OCI-M2 (cell line): ENCODE results near the gene PXDN.

Source experiments
- DNase-seq: peaks from one replicate; lab custom pipeline; 2025; ENCODE audit not compliant: unreplicated experiment; lab: John Stamatoyannopoulos, UW

The PXDN gene

DNA sequence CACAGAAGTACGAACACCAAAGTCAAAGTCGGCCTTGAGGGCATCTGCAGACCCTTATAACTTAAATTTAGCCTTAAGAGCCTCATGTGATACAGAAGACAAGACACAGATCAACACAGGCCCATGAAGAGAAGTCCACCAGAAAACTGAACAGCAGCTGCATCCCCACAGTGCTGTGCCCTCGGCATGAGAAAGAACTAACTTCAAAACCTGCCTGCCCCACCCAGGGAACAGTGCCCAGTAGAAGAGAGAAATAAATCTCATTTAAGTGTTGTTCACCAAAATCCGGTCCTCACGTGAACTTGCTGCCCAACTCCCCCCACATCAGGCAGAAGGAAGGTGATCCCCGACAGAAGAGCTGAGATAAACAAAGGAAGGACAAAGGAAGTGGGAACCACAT is 73.7 kb downstream of the PXDN start:
- no peak for DNase-seq

DNA sequence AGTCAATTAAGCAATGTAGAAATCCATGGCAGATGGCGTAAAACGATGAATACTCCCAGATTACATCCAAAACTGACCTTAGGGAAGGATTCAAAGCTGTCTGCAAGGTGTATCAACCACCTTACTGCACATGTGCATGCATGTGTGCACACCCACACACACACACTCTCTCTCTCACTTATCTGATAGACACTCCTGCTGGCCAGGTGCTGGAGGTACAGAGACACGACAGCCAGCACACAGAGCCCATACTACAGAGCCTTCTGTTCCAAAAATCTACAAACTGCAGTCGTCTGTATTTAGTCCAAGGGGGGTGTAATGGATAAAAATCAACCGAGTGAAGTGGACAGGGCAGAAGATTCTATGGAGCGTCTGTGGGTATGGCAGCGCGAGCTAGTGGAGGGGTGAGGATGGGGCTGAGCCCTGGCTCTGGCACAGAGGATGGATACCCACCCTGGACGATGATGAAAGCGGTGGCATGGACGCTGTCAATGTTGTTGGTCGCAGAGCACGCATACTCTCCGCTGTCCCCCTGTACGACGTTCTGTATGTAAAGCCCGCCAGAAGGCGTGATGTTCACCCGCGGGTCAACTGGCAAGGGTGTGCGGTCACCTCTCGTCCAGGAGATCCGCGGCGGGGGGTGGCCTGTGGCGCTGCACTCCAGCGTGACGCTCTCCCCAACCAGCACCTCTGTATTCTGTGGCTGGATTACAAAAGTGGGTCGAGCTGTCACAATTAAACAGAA is 78.4 kb downstream of the PXDN start:
- no peak for DNase-seq

DNA sequence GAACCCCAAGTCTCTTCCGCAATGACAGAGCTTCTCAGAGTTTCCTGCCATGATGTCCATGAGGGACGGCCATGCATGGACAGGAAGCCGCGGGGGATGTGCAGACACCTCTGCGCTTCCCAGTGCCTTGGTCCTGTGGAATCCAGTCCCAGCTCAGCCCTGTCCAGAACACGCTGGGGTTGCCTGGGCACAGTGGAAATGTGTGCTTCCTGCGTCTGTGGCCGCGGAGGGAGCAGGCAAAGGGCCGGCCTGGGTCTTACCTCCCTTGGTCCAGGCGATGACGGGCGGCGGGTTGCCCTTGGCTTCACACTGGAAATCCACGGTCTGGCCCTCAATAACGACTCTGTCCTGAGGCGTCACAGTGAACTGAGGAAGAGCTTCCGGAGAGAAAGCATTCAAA is 79.6 kb downstream of the PXDN start:
- no peak for DNase-seq

DNA sequence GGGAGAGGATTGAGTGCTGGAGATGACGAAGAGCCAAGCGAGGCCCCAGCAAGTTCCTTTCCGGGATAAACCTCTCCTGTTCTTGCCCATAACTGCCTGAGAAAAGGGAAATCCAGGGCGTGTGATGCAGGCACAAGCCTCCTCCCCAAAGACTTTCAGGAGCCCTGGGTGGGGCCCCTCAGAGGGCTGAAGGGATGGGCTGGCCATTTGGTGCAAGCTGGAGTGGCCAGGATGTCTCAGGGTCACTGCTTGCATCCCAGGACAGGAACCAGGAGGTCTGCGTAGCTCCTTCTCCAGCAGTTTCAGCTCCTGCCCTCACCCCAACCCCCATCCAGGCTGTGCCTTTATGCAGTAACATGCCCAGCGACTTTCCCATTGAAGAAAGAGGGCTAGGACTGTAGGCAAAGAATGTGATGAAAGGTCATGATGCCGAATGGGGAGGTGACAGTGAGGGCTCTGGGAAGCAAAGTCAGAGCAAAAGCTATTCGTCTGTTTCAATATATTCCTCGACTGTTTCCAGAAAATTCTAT is 80.2 kb downstream of the PXDN start:
- DNase-seq = no peak

DNA sequence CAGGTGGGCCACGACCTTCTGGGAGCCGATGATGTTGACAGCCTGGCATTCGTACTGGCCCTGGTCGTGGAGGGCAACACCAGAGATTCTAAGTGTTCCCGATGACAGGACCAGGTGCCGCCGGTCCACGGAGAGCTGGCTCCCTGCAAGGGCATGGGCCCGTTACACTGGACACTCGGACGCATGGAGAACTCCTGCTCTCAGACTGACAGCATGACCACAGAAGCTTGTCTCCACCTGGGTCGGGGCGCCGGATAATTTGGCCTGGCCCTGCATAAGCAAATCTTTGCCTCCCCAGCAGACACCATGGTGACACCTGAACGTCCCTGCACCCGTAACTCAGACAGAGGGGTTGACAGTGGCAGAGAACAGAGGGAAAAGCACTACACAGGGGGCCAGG is 80.7 kb downstream of the PXDN start:
- DNase-seq = no peak

DNA sequence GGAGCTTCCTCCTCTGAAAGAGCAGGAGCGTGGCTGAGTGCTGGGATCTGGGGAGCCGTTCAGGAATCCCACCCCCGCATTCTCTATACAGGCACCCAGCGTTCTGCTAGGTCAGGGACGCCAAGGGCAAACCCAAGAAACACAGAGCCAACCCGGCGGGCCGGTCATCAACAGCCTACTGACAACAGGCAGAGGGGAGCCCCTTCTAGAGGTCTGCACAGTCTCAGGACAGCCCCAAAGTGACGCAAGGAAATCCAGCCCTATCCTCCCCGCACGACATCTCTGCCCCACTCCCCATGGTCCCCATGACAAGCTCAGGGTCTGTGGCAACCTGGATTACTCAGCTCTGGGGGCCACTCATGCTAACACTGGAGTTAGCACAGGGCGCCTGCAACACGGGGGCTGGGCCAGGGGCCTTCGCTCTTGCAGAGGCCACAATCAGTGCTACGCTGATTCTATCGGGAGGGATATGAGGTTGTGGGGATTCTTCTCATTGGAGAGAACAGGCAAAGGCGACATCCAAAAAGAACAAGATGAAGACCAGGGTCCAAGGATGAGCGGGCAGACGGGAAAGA is 81.6 kb downstream of the PXDN start:
- DNase-seq = no peak

DNA sequence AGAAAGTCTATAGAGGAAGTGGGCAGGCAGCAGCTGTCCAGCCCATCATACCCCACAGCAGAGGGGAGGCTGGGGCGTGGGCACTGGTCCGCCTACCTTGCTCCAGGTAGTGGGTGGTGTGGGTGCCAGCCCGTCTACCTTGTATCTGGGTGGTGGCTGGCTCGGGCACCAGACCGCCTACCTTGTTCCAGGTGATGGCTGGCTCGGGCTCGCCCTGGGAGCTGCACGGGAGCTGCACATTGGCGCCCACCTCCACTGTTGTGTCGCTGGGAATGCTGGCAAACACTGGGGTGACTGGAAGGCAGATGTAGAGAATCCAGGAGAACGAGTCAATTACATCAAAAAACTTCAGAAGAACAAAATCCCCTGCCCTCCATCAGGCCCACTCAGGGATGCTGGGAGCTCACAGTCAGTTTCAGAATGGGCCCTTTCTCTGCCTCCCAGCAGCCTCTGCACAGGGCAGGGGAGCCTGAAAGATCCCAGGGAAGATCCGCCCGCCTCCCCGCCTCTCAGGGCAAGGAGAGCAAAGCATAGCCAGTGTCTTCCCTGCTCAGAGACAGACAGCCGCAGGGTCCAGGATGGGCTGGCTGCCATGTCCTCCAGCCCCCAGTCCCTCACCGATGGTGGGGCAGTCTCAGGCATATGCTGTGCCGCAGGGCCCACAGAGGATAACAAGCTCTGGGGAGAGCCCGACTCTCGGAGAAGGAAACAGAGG is 82.3 kb downstream of the PXDN start:
- DNase-seq = no peak

DNA sequence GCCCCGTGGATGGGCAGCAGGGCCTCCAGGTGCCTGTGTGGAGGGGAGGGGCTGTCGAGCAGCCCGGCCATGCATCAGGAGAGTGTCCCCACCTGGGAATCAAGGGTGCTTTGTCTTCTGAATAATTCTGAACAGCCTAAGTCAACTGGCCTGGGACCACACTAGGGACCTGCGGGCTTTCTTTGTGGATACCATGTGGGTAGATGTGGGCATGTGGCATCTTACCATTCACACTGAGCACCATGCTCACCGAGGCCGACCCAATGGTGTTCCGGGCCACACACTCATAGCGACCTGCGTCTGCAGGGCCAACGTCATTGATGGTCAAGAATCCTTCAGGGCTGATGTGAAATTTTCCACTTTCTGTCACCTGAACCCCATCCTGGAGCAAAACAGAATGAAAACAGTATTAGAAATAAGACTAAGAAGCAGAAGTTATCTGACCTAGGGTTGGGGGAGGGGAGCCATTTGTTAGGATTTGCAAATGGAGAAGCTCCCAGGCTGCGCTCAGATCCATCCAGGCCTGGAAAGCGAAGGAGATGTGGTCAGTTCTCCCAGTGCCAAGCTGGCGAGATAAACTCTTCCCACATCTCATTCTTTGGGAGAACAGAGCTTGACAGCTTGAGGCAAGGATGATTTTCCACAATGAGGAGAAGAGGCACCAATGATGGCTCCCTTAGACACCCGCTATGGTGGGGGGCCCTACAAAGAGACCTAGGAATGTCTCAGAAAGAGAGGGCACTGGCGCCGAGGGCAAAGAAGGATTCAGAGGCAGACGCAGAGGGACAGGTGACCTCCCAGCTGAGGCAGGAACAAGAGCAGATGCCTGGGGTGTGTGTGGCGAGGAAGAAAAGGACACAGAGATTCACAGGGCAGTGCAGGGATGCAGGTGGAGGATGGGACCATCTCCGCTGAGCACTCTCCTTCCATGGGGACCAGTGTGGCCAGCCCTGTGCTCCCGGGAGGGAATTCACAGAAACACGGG is 83.4 kb downstream of the PXDN start:
- DNase-seq = no peak

DNA sequence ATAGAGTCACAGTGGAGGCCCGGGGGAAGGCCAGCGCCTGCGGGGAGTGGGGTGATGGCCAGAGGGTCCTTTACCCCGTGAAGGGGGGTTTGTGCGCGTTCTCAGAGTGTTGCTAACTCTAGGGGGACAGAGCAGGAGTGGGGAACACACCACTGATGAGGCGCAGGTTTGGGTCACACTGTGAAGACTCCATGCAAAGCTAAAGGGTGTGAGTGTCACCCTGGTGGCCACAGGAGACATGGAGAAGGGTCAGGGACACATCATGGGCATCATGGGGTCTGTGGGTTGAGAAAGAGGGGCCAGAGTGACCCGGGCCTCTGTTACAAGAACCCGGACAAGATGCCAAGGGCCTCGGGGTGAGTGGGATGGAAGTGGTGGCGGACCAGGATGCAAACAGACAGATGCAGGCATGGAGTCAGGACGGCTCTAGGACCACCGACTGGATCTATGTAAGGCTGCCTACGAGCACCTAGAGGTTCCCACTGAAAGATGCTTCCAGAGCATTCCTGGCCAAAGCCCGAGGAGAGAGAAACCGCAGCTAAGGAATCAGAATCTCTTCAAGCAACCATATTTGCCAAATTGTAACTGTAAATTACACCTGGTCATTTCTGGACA is 84.3 kb downstream of the PXDN start:
- DNase-seq = no peak

DNA sequence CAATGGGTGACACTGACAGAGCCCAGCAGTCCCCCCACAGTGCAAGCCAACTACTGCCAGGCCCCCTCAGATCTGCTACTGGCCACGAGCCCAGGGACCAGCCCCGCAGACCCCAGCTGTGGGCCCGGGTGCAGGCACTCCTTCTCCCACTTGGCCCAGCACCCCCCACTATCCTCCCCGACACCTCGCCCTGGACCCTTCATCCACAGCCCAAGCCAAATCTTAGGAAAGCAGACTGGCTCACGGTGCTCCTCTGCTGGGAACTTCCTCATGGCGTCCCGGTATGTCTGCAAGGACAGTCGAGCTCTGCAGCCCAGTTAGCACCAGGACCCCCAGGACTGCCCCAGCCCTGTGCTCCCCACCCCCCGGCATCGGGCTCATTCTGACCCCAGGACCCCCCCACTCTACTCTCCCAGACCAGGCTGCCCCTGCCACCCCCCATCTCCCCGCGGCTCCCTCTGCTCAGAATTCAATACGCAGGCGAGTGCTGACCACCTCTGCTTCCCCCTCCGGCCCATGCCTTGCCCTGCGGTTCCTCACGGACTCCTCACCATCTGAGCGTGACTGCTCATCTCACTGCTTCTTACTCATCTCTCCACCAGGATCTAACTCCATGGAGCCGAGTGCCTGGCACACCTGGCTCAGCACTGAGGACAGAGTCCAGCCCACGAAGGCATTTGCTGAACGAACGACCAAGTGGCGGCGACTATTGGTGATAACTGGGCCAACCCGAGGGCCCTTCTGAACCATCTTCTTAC is 85.7 kb downstream of the PXDN start:
- DNase-seq = no peak

DNA sequence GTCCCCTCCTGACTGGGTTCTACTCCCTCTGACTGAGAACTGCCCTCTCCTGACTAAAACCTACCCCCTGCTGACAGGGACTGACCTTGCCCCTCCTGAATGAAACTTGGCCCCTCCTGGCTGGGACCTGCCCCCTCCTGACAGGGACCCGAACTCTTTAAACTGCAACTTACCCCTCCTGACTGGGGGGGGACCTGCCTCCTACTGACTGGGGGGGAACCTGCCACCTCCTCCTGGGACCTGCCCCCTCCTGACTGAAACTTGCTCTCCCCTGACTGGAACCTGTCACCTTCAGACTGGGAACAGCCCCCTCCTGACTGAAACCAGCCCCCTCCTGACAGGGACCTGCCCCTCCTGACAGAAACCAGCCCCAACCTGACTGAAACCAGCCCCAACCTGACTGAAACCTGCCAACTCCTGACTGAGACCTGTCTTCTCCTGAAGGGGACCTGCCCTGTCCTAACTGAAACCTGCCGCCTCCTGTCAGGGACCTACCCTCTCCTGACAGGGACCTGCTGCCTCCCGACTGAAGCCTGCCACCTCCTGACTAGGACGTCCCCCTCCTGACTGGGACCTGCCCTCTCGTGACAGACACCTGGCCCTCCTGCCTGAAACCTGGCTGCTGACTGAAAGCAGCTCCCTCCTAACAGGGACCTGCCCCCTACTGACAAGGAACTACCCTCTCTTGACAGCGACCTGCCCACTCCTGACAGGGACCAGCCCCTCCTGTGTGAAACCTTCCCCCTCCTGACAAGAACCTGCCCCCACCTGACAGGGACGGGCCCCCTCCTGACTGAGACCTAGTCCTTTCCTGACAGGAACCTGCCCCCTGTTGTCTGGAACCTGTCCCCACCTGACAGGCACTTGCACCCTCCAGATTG is 87.1 kb downstream of the PXDN start:
- DNase-seq = no peak

DNA sequence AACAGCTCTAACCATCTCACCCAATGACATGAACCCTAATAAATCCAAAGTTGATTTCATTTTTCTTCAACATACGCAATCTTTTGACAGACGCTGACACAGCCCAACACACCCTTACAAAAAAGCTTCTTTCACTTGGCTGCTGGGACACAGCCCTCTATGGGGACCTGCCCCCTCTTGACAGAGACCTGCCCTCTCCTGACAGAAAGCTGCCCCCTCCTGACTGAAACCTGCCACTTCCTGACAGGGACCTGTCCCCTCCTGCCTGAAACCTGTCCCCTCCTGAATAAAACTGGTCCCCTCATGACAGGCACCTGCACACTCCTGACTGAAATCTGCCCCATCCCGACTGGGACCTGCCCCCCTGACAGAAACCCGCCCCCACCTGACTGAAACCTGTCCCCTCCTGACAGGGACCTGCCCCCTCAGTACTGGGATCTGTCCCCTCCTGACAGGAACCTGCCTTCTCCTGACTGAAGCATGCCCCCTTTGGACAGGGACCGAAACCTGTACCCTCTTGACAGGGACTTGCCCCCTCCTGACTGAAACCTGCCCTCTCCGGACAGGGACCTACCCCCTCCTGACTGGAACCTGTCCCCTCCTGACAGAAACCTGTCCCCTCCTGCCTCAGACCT is 87.9 kb downstream of the PXDN start:
- no peak for DNase-seq

DNA sequence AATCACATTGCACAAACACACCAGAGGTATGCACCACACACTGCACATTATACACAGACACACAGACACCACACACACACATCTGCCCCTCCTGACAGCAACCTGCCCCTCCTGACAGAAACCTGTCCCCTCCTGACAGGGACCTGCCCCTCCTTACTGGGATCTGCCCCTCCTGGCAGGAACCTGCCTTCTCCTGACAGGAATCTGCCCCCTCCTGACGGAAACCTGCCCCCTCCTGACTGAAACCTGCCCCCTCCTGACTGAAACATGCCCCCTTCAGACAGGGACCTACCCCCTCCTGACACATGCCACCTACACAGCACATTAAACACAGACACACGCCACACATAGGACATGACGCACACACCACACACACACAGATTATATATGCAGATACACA is 88.9 kb downstream of the PXDN start:
- DNase-seq = no peak

DNA sequence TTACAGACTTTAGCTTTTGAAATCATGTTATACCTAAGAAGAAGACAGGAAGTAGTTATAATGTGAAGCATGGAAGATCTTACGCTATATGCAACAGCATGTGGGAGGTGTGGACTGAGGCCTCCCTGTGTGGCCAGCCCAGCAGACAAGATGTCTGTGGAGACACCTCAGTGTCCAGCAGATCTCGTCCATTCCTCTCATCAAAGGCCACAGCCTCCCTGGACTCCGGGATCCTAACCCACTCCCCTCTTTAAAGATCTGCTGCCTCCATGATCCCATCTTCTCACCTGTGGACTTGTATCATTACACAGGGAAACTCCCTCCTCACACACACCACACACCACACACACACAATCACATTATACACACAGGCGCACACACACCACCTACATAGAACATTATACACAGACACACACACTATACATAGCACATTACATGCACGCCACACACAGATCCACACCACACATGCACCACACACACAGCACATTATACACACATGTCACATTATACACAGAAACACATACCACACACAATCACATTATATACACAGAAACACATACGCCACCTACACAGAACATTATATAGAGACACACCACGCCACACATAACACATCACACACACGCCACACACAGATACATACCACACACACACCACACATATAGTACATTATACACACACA is 89.5 kb downstream of the PXDN start:
- DNase-seq = no peak

DNA sequence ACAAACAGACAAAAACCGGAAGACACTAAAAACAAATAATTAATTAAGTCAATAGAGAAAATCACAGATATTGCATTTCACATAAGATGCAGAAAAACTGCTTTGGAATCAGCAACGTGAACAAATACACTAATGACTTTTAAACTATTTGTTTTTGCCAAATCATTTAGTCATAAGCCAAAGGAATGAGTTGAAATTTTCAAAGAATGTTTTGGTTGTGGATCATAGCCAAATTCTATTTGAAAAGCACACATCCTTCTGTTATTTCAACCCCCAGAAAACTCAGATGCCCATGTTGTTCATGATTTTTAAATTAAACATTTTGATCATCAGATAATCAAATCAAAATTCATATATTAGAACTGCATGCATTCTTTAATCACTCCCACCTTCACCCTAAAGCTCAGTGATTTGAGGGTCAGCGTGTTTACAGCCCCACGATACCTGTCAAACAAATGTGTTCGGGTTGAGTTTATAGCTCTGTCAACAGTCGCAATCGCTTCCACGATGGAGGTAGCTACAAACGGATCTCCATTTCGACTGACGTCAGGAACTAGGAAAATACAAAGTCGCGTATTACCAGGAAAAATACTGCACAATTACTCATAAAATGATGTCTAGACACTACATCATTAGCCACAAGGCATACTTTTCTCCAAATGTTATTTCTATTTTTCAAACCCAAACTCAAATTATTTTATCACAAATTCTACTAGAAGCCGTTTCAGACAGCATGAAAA is 90.2 kb downstream of the PXDN start:
- DNase-seq = no peak

DNA sequence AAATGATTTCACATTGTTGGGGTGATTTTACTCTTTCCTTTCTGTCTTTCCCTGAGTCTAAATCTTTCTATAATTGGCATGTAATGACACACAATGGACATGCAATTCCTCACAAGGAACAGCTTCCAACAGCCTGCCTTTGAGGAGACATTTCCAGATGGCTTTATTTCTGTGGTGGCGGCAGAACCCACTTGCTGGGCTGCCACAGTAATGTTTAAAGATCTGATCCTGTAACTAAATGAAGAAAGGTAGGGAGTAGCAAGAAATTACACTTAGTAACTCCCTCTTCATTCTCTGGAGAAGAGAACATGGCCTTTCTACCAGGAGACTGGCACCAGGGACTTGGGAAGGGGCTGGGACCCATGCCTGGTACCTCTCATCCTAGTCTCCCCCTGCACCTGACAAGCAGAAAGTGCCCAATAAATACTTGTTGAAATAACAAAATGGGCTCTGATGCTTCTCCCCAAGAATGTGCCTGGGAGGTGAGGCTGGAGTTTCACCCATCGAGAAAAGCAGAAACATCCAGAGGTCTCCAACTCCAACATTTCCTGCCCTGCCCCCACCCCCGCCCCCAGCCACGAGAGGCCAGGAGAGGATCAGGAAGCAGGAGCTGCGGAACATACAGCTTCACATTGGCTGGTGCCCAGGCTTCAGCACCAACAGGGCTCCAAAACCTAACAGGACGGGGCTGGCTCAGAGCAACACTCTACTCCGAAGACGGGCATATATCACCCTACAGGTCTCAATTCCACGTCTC is 92.1 kb downstream of the PXDN start:
- DNase-seq = no peak
